DND-41 (cell line): ENCODE results near the gene SLC25A42.
"Not testable (repeated sequence)": the region's sequence is repeated elsewhere in the genome, so short reads cannot be mapped to it uniquely, and the experiment has no call there.

Source experiments
- CTCF ChIP-seq: IDR thresholded peaks from 2 replicates; pipeline ENCODE4 v1.5.1; 2012; ENCODE audit warnings: borderline replicate concordance, low read length, moderate library complexity, mild to moderate bottlenecking; ENCODE audit not compliant: poor library complexity, severe bottlenecking; ENCODE audit errors: extremely low read depth
- EZH2 ChIP-seq: IDR thresholded peaks from 3 replicates; pipeline ENCODE4 v1.6.1; 2012; ENCODE audit warnings: borderline replicate concordance, low read depth, mild to moderate bottlenecking, moderate library complexity, low read length, inconsistent platforms; ENCODE audit not compliant: severe bottlenecking

- TF ChIP-seq CTCF, EZH2: not testable (repeated sequence)
Observed at GRCh38 chr19:19148504-19148903, 84.7 kb downstream of the SLC25A42 start.
